Fibroblast of skin of abdomen (primary cell): ENCODE results near the gene CTRB1.
"Not testable (repeated sequence)": the region's sequence is repeated elsewhere in the genome, so short reads cannot be mapped to it uniquely, and the experiment has no call there.

Source experiments
- DNase-seq: peaks from one replicate; pipeline ENCODE4 v3.0.0-alpha.2; 2013

CTRB1 gene

GRCh38 chr16:75226550-75227360, 8.0 kb downstream of the CTRB1 start:
- no peak for DNase-seq

- DNase-seq, result no peak
Measured at GRCh38 chr16:75227361-75228142, 8.8 kb downstream of the CTRB1 start.

GRCh38 chr16:75228143-75228976, 9.6 kb downstream of the CTRB1 start:
- DNase-seq, result no peak

GRCh38 chr16:75229172-75230031, 10.6 kb downstream of the CTRB1 start:
- no peak for DNase-seq

- DNase-seq, result no peak
Measured at GRCh38 chr16:75230471-75231110, 11.8 kb downstream of the CTRB1 start.

- no peak for DNase-seq
Measured at GRCh38 chr16:75231570-75231969, 12.8 kb downstream of the CTRB1 start.

- no peak for DNase-seq
Measured at GRCh38 chr16:75233611-75233938, 14.8 kb downstream of the CTRB1 start.

- DNase-seq, result no peak
Measured at GRCh38 chr16:75234856-75235696, 16.3 kb downstream of the CTRB1 start.

GRCh38 chr16:75235721-75236193, 17.0 kb downstream of the CTRB1 start:
- DNase-seq, result no peak

GRCh38 chr16:75236232-75236631, 17.4 kb downstream of the CTRB1 start:
- DNase-seq, result no peak

- no peak for DNase-seq
Measured at GRCh38 chr16:75236736-75237397, 18.1 kb downstream of the CTRB1 start.

- no peak for DNase-seq
Measured at GRCh38 chr16:75237398-75238131, 18.8 kb downstream of the CTRB1 start.

GRCh38 chr16:75238132-75238852, 19.5 kb downstream of the CTRB1 start:
- DNase-seq, result peak; percentile 92

GRCh38 chr16:75238853-75239541, 20.2 kb downstream of the CTRB1 start:
- DNase-seq, result no peak

GRCh38 chr16:75239542-75240122, 20.8 kb downstream of the CTRB1 start:
- DNase-seq, result no peak

GRCh38 chr16:75240633-75241032, 21.8 kb downstream of the CTRB1 start:
- not testable (repeated sequence) for DNase-seq

- DNase-seq, result no peak
Measured at GRCh38 chr16:75241412-75241811, 22.6 kb downstream of the CTRB1 start.
